Measurements from ENCODE around the gene CLNS1A.
A peak's percentile ranks its signal among the peaks of the same experiment; 100 is the strongest.
"Not testable (repeated sequence)": the region's sequence is repeated elsewhere in the genome, so short reads cannot be mapped to it uniquely, and the experiment has no call there.

Gene CLNS1A

DNA sequence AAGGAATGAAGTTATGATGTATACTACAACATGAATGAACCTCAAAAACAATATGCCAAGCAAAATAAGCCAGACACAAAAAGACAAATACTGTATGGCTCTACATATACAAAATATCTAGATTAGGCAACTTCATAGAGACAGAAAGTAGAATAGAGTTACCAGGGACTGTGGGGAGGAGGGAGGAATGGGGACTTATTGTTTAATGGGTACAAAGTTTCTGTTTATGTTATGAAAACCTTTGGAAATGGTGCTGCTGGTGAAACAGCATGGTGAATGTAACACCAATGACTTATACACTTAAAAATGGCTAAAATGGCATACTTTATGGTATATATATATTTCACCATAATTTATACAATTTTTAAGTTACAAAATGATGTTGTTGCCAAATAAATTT, 43.7 kb downstream of the CLNS1A start:
- DNase-seq = no peak
- no peak for TF ChIP-seq GATA1 (IDR thresholded peaks at IDR 0.05; ENCODE audit: low read depth, low read length)
- no peak for TF ChIP-seq POLR2A (IDR thresholded peaks at IDR 0.05; ENCODE audit: low read length)

- DNase-seq = no peak
- TF ChIP-seq GATA1 (IDR thresholded peaks at IDR 0.05; ENCODE audit: low read depth, low read length) = no peak
- no peak for TF ChIP-seq POLR2A (IDR thresholded peaks at IDR 0.05; ENCODE audit: low read length)
These were observed 44.9 kb downstream of the CLNS1A start for GRCh38 chr11:77592727-77593126.

DNA sequence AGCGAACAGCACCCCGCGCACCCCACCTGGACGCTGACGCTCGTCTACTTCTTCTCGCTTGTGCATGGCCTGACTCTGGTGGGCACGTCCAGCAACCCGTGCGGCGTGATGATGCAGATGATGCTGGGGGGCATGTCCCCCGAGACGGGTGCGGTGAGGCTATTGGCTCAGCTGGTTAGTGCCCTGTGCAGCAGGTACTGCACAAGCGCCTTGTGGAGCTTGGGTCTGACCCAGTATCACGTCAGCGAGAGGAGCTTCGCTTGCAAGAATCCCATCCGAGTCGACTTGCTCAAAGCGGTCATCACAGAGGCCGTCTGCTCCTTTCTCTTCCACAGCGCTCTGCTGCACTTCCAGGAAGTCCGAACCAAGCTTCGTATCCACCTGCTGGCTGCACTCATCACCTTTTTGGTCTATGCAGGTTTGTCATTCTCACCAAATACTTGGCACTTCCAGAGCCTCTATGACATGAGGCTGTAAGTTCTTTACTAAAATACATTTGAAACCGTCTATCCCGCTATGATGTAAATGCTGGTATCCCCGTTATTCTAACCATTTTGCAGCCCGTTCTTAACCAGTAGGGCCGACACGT, 47.3 kb downstream of the CLNS1A start:
- TF ChIP-seq POLR2A (IDR thresholded peaks at IDR 0.05; ENCODE audit: low read length) = no peak
- TF ChIP-seq GATA1 (IDR thresholded peaks at IDR 0.05; ENCODE audit: low read depth, low read length) = no peak
- DNase-seq = peak in 1 of 2 experiments; percentile 71

DNA sequence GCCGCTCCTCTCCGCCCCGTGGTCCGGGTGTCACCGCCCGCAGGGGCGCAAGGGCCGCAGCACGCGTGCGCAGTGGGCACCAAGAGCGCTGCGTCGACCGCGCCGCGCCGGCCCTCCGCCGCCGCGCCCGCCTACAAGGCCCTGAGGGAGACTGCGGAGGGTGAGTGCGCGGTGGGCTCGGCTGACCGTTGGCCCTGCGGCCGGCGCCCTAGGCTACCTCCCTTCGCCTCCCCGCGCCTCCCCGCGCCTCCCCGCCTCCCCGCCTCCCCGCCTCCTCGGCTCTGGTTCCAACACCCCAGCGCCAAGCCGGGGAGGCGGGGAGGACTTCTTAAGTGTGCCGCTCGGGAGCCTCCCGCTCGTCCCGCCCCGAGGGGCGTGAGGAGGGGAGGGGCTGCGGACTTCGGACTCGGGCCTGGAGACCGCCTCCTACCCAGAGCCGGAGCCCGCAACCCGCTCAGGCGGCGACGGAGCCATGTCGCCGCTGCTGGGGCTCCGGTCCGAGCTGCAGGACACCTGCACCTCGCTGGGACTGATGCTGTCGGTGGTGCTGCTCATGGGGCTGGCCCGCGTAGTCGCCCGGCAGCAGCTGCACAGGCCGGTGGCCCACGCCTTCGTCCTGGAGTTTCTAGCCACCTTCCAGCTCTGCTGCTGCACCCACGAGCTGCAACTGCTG, 47.9 kb downstream of the CLNS1A start, which contains the start of gene AQP11:
TSS of gene AQP11 (plus strand) at position 433 of the 673 bp plus-strand sequence. CDS start at position 473, 40 bp downstream.
- peak; percentile 86 to 89 for DNase-seq
- TF ChIP-seq GATA1 (IDR thresholded peaks at IDR 0.05; ENCODE audit: low read depth, low read length) (no peak), POLR2A (IDR thresholded peaks at IDR 0.05; ENCODE audit: low read length) (no peak)

DNA sequence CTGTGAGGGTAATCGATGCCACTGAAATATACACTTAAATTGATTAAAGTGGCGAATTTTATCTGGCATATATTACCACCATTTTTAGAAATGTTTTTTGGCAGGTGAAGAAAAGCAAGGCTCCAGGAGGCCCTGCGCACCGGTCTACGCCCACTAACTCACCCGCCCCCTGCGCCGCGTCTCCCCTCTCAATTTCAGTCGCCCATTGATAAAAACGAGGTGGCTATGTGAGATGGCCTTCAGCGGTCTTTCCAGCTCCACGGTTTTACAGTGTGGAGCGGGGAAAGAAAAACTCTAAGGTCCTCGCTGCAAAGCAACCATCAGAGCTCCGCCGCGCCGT, 48.4 kb downstream of the CLNS1A start:
- TF ChIP-seq GATA1 (IDR thresholded peaks at IDR 0.05; ENCODE audit: low read depth, low read length) (no peak), POLR2A (IDR thresholded peaks at IDR 0.05; ENCODE audit: low read length) (no peak)
- no peak for DNase-seq

GRCh38 chr11:77580712-77581337, 56.8 kb downstream of the CLNS1A start:
- TF ChIP-seq GATA1 (IDR thresholded peaks at IDR 0.05; ENCODE audit: low read depth, low read length) = no peak
- no peak for TF ChIP-seq POLR2A (IDR thresholded peaks at IDR 0.05; ENCODE audit: low read length)
- DNase-seq = peak; percentile 54 to 66

DNA sequence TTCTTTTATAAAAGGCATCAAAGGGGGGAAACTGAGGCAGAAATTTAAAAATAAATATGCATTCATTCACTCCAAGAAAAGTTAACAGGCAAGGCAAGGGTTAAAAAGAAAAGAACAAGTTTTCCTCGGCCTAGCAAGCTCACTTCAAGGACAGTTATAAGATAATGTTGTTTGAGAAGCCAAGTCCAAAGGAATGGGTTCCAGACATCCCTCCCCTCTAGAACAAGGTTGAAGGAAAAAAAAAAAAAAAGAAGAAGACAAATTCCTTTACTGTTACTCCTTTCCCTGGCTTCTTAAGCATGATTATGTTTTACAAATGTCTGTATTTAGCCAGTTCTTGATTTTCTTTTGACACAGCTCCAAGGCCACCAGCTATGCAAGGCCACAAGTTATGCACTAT, 62.2 kb downstream of the CLNS1A start:
- not testable (repeated sequence) for DNase-seq

GRCh38 chr11:77570896-77571295, 66.7 kb downstream of the CLNS1A start:
- DNase-seq = not testable (repeated sequence)

- TF ChIP-seq POLR2A (IDR thresholded peaks at IDR 0.05; ENCODE audit: low read length) (no peak), GATA1 (IDR thresholded peaks at IDR 0.05; ENCODE audit: low read depth, low read length) (no peak)
- no peak for DNase-seq
These were observed 67.9 kb downstream of the CLNS1A start for GRCh38 chr11:77569676-77570070.

DNA sequence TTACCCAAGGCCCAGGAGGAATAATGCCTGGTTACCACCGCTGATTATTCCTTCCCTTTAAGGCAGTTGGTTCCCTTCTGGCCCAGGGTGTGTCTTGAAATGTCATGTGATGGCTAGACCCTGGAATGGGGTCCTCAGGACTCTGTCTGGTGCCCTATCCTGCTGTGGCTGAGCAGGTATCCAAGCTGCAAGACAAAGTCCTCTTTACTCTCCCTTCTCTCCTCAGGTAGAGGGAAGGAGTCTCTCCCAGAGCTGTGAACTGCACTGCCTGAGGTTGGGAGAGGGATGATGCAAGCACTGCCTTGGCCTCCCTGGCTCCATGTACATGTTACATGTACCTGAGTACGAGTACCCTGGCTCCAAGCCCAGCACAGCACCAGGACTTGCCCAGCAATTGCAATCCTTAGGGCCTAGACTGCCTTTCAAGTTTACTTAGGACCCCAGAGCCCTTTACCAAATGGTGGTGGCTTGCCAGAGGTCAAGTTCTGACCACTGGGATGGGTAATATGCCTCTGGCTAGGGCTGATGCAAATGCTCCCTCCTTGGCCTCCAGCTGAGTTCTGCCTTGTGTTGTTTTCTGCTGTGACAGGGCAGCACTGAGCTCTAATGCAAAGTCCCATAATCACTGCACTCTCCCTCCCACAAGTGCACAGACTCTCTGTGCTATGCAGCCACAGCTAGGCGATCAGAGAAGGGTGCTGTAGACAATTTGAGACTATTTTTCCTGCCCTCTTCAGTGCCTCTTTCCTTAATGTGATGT, 68.5 kb downstream of the CLNS1A start:
- no peak for DNase-seq
- no peak for TF ChIP-seq POLR2A (IDR thresholded peaks at IDR 0.05; ENCODE audit: low read length)
- TF ChIP-seq GATA1 (IDR thresholded peaks at IDR 0.05; ENCODE audit: low read depth, low read length) = no peak

DNA sequence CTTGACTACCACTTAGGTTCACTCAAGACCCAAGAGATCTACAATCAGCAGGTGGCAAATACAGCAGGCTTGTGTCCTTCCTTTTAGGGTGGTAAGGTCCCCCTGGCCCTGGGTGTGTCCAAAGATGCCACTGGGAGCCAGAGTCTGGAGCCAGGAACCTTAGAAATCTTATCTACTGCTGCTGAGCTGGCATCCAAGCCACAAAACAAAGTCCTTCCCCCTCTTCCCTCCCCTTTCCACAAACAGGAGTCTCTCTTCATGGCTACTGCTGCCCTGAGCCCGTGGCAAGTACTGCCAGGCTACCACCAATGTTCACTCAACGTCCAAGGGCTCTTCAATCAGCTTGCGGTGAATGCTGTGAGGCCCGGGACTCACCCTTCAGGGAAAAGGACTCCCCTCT, 69.3 kb downstream of the CLNS1A start:
- no peak for DNase-seq

More for the DNA sequence above, 69.3 kb downstream of the CLNS1A start:
- TF ChIP-seq POLR2A (IDR thresholded peaks at IDR 0.05; ENCODE audit: low read length) (no peak), GATA1 (IDR thresholded peaks at IDR 0.05; ENCODE audit: low read depth, low read length) (no peak)
